ENCODE results near the gene CLCN2.

The CLCN2 gene

DNA sequence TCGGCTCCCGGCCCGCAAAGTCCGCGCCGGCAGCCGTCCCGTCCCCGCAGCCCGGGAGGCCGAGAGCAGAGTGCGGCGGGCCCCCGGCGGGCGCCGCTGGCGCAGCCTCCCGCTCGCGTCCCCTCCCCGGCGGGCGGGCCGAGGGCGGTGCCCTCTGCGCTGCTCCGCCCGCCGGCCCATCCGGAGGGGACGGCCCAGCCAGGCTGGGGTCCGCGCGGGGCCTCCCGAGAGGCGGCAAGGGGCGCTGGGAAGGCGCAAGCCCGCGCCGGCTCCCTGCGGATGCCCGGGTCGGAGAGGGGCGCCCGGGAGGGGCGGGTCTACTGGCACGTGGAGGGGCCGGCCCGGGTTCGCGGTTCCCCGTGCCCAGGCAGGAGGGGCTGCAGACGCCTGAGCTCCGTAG is at the start of gene CLCN2, which contains the start of gene POLR2H:
Gene CLCN2 (minus strand): TSS at position 74 of the 400 bp plus-strand sequence. CDS start 126 bp downstream, outside the sequence.
Gene POLR2H (plus strand): TSS at position 179 of the 400 bp plus-strand sequence. CDS start 1,783 bp downstream, outside the sequence.
- DNase-seq (ENCODE audit: low spot score) = peak; percentile 60

GRCh38 chr3:184409946-184410500 is 48.6 kb upstream of the CLCN2 start:
- no peak for DNase-seq (ENCODE audit: low spot score)

GRCh38 chr3:184409331-184409926 is 48.0 kb upstream of the CLCN2 start:
- no peak for DNase-seq (ENCODE audit: low spot score)

- no peak for DNase-seq (ENCODE audit: low spot score)
These were observed 43.9 kb upstream of the CLCN2 start for GRCh38 chr3:184405075-184406030.

DNA sequence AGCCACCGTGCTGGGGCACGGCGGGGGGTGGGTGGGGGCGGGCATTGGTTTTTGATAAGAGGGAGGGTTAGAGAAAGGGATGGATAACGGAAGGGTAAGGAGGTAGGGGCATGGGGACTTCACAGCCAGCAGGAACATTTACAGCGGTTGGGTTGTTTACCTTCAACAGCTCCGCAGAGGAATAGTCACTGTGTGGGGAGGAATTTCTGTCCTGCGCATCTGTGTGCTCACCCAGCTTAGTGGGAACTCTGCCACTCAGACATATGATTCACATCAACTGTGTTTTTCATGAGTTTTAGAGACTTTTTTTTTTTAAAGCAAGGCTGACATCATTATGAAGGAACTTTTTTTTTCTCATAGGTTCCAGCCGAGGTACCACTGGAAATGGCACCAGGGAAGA is 38.0 kb upstream of the CLCN2 start:
- no peak for DNase-seq (ENCODE audit: low spot score)

DNA sequence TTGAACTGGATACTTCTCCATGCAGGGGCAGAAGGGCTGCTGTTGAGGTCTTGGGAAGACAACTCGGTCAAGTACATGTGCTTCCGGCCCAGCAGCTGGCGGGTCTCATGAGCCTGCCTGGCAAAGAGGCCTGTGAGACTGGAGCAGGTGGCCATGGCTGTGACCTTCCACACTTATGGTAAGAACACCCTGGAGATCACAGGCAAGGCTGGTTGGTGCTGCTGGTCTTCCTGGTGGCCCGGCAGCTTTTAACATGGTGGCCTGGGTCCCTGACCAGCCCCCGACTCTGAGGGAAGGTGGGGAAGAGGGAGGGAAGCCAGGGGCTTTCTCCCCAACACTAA is 33.9 kb upstream of the CLCN2 start:
- no peak for DNase-seq (ENCODE audit: low spot score)

GRCh38 chr3:184391266-184391665 is 29.9 kb upstream of the CLCN2 start:
- DNase-seq (ENCODE audit: low spot score) = no peak

DNA sequence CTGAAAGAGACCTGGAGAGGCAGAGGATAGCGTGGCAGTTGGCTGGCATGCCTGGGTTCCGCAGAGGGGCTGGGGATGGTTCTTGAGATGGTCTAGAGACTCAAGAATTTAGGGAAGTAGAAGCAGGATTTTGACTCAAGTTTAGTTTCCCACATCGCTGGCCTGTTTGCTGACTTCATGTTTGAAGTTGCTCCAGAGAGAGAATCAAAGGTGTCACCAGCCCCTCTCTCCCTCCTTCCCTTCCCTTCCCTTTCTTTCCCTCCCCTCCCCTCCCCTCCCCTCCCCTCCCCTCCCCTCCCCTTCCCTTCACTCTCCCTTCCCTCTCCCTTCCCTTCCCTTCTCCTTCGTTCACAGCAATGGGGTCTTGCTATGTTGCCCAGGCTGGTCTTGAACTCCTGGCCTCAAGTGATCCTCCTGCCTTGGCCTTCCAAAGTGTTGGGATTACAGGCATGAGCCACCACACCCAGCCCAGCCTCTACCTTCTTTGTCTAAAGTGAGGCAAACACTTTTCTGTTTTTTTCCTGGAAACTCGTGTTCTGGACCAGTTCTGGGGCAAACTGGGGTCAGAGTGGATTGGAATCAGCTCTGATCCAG is 28.6 kb upstream of the CLCN2 start:
- DNase-seq (ENCODE audit: low spot score) = no peak

DNA sequence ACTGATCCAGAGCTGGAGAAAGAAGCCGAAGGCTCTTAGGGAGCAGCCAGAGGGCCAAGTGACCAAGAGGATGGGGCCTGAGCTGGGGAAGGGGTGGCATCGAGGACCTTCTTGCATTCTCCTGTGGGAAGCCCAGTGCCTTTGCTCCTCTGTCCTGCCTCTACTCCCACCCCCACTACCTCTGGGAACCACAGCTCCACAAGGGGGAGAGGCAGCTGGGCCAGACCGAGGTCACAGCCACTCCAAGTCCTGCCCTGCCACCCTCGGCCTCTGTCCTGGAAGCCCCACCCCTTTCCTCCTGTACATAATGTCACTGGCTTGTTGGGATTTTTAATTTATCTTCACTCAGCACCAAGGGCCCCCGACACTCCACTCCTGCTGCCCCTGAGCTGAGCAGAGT is 28.0 kb upstream of the CLCN2 start:
- no peak for DNase-seq (ENCODE audit: low spot score)

DNA sequence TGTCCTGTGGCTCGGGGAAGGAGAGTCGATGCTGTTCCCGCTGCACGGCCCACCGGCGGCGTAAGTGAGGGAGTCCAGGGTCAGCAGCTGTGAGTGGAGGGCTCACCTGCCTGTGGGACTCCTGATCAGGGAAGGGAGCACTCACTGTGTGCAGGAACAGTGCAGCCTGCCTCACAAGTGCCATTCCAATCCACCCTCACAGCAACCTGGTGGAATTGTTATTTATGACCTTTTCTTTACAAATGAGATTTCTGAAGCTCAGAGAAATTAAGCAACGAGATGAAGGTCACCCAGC is 27.5 kb upstream of the CLCN2 start:
- no peak for DNase-seq (ENCODE audit: low spot score)

DNA sequence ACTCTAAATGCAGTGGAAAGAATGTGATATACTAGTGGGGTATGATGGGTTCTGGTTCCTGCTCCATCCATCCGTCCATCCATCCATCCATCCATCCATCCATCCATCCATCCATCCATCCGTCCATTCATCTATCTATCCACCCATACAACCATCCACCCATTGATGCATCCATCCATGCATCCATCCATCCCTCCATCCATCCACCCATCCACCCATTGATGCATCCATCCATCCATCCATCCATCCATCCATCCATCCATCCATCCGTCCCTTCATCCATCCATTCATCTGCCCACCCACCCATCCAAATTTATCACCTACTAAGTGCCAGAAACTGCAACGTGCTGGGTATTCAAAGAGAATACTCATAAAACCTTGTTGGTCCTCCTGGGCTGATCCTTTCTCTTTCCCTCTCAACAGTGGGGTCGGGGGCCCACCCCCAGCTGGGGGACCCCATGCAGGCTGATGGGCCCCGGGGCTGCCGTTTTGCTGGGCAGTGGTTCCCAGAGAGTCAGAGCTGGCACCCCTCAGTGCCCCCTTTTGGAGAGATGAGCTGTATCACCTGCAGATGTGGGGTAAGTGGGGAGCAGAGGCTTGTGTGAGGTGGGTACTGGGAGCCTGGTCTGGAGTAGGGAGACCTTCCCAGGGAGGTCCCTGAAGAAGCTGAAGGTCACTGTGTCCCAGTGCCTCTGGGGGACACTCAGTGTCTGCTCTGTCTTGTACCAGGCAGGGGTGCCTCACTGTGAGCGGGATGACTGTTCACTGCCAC is 26.9 kb upstream of the CLCN2 start:
- no peak for DNase-seq (ENCODE audit: low spot score)

GRCh38 chr3:184387174-184387714 is 25.8 kb upstream of the CLCN2 start:
- no peak for DNase-seq (ENCODE audit: low spot score)

- no peak for DNase-seq (ENCODE audit: low spot score)
These were observed 24.8 kb upstream of the CLCN2 start for GRCh38 chr3:184386047-184386806.

GRCh38 chr3:184384856-184385422 is 23.5 kb upstream of the CLCN2 start:
- DNase-seq (ENCODE audit: low spot score) = no peak

- DNase-seq (ENCODE audit: low spot score) = no peak
These were observed 22.9 kb upstream of the CLCN2 start for GRCh38 chr3:184384342-184384741.

- no peak for DNase-seq (ENCODE audit: low spot score)
These were observed 21.8 kb upstream of the CLCN2 start for GRCh38 chr3:184383033-184383740.

DNA sequence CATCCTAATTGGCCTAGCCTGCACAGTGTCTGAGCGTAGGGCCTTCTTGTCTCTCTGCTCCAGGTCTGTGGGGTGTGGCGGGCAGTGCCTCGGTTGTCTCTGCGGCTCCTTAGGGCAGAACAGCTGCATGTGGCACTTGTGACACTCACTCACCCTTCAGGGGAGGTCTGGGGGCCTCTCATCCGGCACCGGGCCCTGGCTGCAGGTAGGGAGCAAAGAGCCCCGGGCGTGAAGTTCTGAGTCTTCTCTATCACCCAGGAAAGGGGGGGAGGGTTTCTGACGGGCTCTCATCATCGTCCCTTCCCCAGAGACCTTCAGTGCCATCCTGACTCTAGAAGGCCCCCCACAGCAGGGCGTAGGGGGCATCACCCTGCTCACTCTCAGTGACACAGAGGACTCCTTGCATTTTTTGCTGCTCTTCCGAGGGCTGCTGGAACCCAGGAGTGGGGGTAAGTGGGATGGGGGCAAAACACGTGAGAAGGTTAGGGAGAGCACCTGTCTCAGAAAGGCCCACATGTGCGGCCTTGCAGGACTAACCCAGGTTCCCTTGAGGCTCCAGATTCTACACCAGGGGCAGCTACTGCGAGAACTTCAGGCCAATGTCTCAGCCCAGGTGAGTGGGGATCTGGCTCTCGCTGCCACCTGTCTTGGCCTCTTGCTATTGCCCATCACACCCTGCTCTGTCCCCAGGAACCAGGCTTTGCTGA is 21.1 kb upstream of the CLCN2 start:
- DNase-seq (ENCODE audit: low spot score) = no peak

DNA sequence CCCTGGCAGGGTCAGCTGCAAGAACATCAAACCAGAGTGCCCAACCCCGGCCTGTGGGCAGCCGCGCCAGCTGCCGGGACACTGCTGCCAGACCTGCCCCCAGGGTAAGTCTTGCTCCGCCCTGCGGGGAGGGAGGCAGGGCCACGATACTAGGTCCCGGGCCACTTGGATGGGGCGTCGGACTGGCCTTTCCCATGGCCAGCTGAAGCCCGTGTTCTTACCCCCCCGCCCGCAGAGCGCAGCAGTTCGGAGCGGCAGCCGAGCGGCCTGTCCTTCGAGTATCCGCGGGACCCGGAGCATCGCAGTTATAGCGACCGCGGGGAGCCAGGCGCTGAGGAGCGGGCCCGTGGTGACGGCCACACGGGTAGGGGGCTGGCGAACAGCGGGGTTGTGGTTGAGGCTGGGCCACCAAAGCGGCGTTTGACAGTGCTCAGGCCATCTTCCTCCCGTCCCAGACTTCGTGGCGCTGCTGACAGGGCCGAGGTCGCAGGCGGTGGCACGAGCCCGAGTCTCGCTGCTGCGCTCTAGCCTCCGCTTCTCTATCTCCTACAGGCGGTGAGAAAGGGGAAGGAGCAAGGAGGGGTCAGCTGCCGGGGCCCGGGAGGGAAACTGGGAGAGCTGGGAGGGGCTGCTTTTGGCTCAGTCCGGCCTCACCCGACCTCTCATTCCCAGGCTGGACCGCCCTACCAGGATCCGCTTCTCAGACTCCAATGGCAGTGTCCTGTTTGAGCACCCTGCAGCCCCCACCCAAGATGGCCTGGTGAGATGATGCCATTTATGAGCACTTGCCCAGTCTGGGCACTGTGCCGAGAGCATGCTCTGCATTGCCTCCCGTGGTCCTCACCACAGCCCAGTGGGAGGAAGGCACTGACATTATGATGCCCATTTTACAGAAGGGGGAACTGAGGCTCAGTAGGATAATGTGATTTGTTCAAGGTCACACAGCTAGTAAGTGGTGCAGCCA is 20.1 kb upstream of the CLCN2 start:
- DNase-seq (ENCODE audit: low spot score) = no peak

Data from HuH-7.5 (cell line).